B cell (primary cell): ENCODE results near the gene C1QTNF6.

ENCODE experiments used
- CTCF ChIP-seq: fragments of 200-600 bp; IDR thresholded peaks from one replicate; pipeline ENCODE4 v1.8.0; 2022; ENCODE audit warnings: antibody characterized with exemption, mild to moderate bottlenecking
- EZH2 ChIP-seq: IDR thresholded peaks from 2 replicates; pipeline ENCODE4 v1.6.1; 2012; ENCODE audit warnings: borderline replicate concordance, low read depth, mild to moderate bottlenecking, moderate library complexity, low read length; ENCODE audit not compliant: insufficient read depth, poor library complexity, severe bottlenecking

- TF ChIP-seq CTCF (no peak), EZH2 (no peak)
Measured at GRCh38 chr22:37211075-37211865, 23.2 kb upstream of the C1QTNF6 start.
